K562 (cell line): ENCODE results near the gene KLHL20. TPM values are rescaled to one million over a fixed set of nuclear protein-coding genes. Genes with fewer than 3 reads are reported as not detected.

Experiments
- CTCFL ChIP-seq: IDR thresholded peaks from 2 replicates; pipeline ENCODE4 v1.6.1; 2011; ENCODE audit warnings: borderline replicate concordance, low read depth, mild to moderate bottlenecking, moderate library complexity, low read length; ENCODE audit not compliant: insufficient read depth, poor library complexity, severe bottlenecking
- E2F5 ChIP-seq: sonication (generic); formaldehyde crosslinking; IDR thresholded peaks from 2 replicates; pipeline ENCODE4 v1.8.0; 2022; ENCODE audit warnings: mild to moderate bottlenecking, missing genetic modification reagents
- ERF ChIP-seq: fragments of 450-650 bp; formaldehyde crosslinking; IDR thresholded peaks from 2 replicates; pipeline ENCODE4 v1.4.0; 2020; ENCODE audit warnings: mild to moderate bottlenecking, mixed read lengths
- ETS2 ChIP-seq: IDR thresholded peaks from 2 replicates; pipeline ENCODE4 v1.6.1; 2016; ENCODE audit warnings: borderline replicate concordance, missing genetic modification characterization, mild to moderate bottlenecking, moderate library complexity, missing compliant biosample characterization; ENCODE audit not compliant: poor library complexity, severe bottlenecking
- HMBOX1 ChIP-seq: sonication (generic); IDR thresholded peaks from 2 replicates; pipeline ENCODE4 v1.6.1; 2016
- HMGN3 ChIP-seq: IDR thresholded peaks from 2 replicates; pipeline ENCODE4 v1.6.1; 2011; ENCODE audit warnings: borderline replicate concordance, low read depth, mild to moderate bottlenecking, mixed read lengths, low read length; ENCODE audit not compliant: insufficient read length; ENCODE audit errors: extremely low read depth
- U2AF1 ChIP-seq: fragments of 200-400 bp; formaldehyde crosslinking; optimal IDR thresholded peaks from 2 replicates; pipeline ENCODE3; 2017; ENCODE audit warnings: mild to moderate bottlenecking, low read depth, low read length, moderate library complexity
- ZNF175 ChIP-seq: fragments of 200-800 bp; sonication (Bioruptor generic); IDR thresholded peaks from 2 replicates; pipeline ENCODE4 v1.6.1; 2016; ENCODE audit warnings: low read depth, mild to moderate bottlenecking, missing genetic modification characterization, missing compliant biosample characterization
- ZNF408 ChIP-seq: fragments of 250-450 bp; sonication (Bioruptor Pico); IDR thresholded peaks from 2 replicates; pipeline ENCODE4 v1.4.0; 2020; ENCODE audit warnings: low read depth, mild to moderate bottlenecking, moderate library complexity
- ZZZ3 ChIP-seq: fragments of 450-650 bp; IDR thresholded peaks from 2 replicates; pipeline ENCODE4 v1.6.1; 2016; ENCODE audit warnings: antibody characterized with exemption, mild to moderate bottlenecking, moderate library complexity
- polyA plus RNA-seq, 8 experiments: library from polyadenylated mRNA; depleted of rRNA in 4 of 8; stranded (reverse) in 5 of 8; unstranded in 3 of 8; fragments of >200 nt; fragmentation: Nextera tagmentation in 2 of 8; fragmentation: Illumina TruSeq in 1 of 8; extraction: Ambion mirVana in 2 of 8; extraction: Trizol in 1 of 8; gene quantifications; 2 replicates each; pipeline versions ENCODE4 v1.2.1 to v1.2.3, GENCODE V29; 2011 to 2014; ENCODE audit warnings: inconsistent platforms in 1 of 8, missing spikeins in 1 of 8
- total RNA-seq, 7 experiments: library from RNA; depleted of rRNA in 6 of 7; stranded (reverse); fragments of >200 nt in 6 of 7; fragmentation: Illumina TruSeq in 2 of 7; extraction: Trizol in 2 of 7; gene quantifications; 2 replicates each; pipeline versions ENCODE4 v1.2.1 to v1.2.3, GENCODE V29; 2011 to 2021; ENCODE audit warnings: low replicate concordance in 1 of 7
- TF ChIP-seq, protein P1 (sequence below): fragments of 450-650 bp; IDR thresholded peaks from 2 replicates; pipeline ENCODE4 v1.6.1; 2016; ENCODE audit warnings: mild to moderate bottlenecking
- TF ChIP-seq, protein P2 (sequence below), 2 experiments: IDR thresholded peaks; 2 replicates each; pipeline ENCODE4 v1.6.1; 2012; ENCODE audit warnings: improper control_type of control experiment in 2 of 2, low read depth in 2 of 2, low read length in 2 of 2, borderline replicate concordance in 1 of 2
- TF ChIP-seq, protein P3 (sequence below): fragments of 450-650 bp; IDR thresholded peaks from 2 replicates; pipeline ENCODE4 v1.6.1; 2016; ENCODE audit warnings: missing biosample characterization, missing genetic modification characterization

KLHL20 gene
- total and polyA plus RNA-seq, 9 of the 15 experiments (the other 6 are each of a cell fraction or from before 2014, with no cell fraction given) = 8.9 to 23.2 (median 16.8) TPM

DNA sequence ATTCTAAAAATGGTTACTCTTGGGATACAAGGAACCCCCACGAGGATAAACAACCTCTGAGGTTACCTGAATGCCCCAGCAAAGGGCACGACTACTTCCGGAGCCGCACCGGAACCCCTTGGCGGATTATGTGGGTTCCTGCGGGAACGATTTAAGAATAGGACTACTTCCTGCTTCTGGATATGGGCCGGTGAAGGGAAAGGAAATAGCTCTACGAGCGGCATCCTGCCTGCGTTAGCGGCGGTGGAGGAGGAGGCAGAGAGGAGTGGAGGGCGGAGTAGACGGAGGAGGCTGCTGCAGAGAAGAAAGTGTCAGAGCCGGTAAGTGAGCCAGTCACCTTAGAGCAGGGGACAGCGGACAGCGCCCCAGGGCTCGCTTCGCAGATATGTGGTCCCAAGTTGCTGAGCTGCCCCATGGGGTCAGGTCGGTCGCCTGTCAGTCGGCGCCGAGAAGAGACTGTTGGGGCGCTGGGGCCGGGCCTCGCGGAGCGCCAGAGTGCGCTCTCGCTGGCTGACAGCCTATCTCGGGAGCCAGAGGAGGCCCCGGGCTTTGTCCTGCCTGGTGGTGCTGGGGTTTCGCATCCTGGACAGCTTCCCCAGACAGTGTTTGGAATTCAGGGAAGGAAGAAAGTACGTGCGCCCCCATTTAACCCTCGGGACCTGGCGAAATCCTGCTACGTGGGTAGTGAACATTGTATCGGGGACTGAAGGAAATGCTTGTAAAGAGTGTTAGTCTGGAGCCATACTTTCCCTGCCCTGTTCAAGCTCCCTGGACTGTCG is at the start of gene KLHL20 (continued):
- TF ChIP-seq E2F5 (CRISPR knock-in tag) (no peak), HMGN3 (peak; percentile 76), U2AF1 (no peak), ZZZ3 (no peak), CTCFL (peak; percentile 21), ETS2 (no peak), ZNF408 (no peak), ERF (CRISPR knock-in tag) (no peak; the same call in 1 of the 2 replicates), HMBOX1 (peak; percentile 9; the same call in 1 of the 2 replicates), ZNF175 (CRISPR knock-in tag) (no peak)
- TF ChIP-seq, protein P1, sequence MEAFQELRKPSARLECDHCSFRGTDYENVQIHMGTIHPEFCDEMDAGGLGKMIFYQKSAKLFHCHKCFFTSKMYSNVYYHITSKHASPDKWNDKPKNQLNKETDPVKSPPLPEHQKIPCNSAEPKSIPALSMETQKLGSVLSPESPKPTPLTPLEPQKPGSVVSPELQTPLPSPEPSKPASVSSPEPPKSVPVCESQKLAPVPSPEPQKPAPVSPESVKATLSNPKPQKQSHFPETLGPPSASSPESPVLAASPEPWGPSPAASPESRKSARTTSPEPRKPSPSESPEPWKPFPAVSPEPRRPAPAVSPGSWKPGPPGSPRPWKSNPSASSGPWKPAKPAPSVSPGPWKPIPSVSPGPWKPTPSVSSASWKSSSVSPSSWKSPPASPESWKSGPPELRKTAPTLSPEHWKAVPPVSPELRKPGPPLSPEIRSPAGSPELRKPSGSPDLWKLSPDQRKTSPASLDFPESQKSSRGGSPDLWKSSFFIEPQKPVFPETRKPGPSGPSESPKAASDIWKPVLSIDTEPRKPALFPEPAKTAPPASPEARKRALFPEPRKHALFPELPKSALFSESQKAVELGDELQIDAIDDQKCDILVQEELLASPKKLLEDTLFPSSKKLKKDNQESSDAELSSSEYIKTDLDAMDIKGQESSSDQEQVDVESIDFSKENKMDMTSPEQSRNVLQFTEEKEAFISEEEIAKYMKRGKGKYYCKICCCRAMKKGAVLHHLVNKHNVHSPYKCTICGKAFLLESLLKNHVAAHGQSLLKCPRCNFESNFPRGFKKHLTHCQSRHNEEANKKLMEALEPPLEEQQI = peak; percentile 98
- TF ChIP-seq, protein P2, sequence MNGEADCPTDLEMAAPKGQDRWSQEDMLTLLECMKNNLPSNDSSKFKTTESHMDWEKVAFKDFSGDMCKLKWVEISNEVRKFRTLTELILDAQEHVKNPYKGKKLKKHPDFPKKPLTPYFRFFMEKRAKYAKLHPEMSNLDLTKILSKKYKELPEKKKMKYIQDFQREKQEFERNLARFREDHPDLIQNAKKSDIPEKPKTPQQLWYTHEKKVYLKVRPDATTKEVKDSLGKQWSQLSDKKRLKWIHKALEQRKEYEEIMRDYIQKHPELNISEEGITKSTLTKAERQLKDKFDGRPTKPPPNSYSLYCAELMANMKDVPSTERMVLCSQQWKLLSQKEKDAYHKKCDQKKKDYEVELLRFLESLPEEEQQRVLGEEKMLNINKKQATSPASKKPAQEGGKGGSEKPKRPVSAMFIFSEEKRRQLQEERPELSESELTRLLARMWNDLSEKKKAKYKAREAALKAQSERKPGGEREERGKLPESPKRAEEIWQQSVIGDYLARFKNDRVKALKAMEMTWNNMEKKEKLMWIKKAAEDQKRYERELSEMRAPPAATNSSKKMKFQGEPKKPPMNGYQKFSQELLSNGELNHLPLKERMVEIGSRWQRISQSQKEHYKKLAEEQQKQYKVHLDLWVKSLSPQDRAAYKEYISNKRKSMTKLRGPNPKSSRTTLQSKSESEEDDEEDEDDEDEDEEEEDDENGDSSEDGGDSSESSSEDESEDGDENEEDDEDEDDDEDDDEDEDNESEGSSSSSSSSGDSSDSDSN (IDR thresholded peaks at IDR 0.05; ENCODE audit: borderline replicate concordance in 1 of 2, low read depth in 2 of 2, low read length in 2 of 2) = peak; percentile 88 to 95
- TF ChIP-seq, protein P3, sequence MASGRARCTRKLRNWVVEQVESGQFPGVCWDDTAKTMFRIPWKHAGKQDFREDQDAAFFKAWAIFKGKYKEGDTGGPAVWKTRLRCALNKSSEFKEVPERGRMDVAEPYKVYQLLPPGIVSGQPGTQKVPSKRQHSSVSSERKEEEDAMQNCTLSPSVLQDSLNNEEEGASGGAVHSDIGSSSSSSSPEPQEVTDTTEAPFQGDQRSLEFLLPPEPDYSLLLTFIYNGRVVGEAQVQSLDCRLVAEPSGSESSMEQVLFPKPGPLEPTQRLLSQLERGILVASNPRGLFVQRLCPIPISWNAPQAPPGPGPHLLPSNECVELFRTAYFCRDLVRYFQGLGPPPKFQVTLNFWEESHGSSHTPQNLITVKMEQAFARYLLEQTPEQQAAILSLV (tag) = no peak; the same call in 1 of the 2 replicates
